CD4-positive, alpha-beta T cell treated with Interleukin-2 at 100 ng/mL for 4 hours (primary cell): ENCODE data around the gene BPIFB2.

Source experiments
- DNase-seq: peaks from one replicate; pipeline ENCODE4 v3.0.0-alpha.2; 2020; ENCODE audit warnings: low spot score

BPIFB2 gene

DNA sequence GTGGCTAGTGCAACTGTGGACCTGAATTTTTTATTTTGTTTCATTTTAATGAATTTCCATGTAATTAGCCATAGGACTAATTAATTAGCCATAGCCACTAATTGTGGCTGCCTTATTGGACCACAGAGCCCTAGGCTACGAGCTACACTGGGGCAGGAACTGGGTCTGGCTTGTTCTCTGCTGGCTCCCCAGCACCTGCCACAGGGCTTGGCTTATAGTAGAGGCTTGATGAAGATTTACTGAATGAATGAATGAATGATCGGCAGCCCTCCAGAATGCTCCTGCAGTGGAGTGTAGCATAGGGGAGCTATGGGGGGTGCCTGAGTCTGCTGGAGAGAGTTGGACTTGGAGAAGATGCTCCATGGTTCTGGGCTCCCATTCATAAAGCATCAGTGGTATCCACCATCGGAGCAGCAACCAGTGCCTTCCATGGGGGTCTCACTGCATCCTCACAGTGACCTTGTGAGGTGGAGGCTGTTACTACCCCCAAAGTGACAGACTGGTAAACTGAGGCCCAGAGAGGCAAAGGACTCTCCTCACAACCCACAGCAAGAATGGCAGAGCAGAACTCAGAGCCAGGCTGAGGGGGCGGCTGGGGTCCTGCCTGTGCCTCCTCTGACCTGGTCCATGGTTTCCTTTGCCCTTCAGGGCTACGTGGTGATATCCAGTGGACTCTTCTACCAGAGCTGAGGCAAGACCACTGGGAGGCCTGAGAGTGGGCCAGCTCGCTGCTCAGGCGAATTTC lies 15.4 kb downstream of the BPIFB2 start:
- no peak for DNase-seq

DNA sequence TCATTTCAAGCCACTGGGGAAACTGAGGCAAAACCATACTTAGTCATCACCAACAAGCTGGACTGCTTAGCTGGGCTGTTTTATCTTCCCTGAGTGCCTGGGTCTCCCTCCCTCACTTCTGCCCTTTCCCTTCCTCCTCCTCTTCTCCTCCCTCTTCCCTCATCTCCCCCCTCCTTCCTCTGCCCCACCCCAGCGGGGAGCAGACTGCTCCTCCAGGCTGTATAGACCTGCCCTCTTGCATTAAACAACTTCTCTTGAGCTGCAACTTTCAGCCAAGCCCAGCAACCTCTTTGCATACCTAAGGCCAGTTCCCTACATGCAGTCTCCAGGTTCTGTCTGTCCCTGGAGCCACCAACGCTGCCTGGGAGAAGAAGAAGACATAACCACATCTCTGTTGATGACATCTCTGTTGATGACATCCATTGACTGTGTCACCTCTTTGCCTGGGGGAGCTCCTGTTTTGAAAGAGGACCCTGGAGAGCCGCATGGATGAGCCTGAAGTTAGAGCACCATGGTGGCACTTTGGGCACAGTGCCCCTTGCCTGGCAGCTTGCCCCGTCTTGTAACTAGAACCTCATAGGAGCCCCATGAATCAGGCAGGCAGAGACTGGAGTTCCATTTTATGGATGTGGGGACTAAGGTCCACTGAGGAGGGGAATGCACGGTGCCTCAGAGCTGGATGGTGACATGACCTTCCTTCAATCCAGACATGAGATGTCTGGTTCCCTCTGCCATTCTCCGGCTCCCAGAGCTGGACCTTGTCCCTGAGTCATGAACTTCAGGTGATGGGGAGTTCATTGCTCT lies 16.1 kb downstream of the BPIFB2 start:
- DNase-seq = no peak

DNA sequence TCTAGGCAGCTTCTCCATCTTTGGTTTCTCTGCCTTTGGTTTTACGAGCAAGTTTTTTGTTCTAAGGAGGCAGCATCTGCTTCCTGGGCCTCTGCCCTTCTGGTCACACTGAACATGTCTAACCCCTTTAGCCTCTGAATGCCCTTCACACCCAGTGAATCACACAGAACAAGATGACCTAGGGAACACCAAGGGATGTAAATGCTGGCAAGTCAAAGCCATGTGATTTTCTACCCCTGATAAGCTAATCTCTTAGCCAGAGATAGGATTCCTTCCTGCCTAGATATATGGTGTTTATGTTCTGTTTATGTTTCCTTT lies 16.7 kb downstream of the BPIFB2 start:
- DNase-seq = no peak

DNA sequence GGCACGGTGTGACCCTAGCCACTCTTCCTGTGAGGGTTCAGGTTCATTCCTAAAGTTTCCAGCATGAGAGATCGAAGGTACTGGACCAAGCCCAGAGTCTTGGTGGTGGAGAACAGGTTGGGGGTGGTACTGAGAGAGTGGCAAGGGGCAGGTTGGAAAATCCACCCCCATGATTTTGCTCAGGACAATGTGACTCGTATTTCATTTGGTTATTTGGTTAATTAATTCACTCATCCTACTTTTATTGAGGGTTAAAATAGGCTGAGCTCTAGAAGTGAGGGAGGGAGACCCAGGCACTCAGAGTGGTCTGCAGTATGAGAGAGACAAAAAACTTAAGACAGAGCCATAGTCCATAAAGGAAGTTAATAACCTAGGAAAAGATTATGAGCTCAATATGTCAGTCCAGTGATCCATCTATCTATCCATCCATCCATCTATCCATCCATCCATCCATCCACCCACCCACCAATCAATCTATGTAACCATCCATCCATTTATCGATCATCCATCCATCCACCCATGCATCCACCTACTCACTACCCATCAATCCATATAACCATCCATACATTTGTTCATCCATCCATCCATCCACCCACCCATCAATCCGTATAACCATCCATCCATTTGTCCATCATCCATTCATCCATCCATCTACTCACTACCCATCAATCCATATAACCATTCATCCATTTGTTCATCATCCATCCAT lies 17.3 kb downstream of the BPIFB2 start:
- DNase-seq = no peak

DNA sequence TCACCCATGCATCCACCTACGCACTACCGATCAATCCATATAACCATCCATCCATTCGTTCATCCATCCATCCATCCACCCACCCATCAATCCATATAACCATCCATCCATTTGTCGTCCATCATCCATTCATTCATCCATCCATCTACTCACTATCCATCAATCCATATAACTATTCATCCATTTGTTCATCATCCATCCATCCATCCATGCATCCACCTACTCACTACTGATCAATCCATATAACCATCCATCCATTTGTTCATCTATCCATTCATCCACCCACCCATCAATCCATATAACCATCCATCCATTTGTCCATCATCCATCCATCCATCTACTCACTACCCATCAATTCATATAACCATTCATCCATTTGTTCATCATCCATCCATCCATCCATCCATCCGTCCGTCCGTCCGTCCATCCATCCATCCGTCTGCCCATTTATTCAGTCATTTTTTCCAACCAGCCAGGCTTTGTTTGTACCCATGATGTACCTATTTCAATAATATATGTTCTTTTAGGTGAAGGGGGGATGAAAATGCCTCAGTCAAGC lies 17.9 kb downstream of the BPIFB2 start:
- DNase-seq = no peak

DNA sequence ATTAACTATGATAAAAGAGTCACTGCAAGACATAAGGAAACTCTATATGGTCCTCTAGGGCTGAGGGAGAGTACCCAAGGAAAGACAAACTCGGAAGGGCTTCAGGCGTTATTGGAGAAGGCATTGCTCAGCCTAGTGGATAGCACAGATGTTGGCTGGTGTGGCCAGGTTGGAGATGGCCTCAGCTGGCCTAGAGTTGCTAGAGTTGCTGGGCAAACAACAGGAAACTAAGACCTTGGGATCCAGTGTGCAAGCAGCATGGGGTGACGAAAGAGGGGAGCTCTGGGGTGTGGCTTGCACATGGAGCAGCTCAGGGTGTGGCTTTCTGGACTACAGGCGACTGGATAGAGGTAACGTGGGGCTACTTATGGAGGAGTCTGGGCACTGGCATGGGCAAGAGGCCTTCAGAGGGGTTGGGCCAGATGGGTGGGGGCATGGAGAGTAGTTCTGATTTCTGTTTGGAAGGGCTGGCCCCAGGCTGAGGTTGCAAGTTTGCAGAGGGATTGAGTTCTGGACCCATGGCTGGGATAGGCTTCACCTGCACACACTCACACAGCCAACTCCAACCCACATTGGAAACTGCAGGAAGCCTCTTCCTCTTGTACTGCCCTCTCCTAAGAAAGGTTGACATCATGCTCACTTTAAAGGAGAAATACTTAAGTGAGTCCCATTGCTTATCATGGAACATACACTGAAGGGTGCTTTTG lies 18.7 kb downstream of the BPIFB2 start:
- no peak for DNase-seq

DNA sequence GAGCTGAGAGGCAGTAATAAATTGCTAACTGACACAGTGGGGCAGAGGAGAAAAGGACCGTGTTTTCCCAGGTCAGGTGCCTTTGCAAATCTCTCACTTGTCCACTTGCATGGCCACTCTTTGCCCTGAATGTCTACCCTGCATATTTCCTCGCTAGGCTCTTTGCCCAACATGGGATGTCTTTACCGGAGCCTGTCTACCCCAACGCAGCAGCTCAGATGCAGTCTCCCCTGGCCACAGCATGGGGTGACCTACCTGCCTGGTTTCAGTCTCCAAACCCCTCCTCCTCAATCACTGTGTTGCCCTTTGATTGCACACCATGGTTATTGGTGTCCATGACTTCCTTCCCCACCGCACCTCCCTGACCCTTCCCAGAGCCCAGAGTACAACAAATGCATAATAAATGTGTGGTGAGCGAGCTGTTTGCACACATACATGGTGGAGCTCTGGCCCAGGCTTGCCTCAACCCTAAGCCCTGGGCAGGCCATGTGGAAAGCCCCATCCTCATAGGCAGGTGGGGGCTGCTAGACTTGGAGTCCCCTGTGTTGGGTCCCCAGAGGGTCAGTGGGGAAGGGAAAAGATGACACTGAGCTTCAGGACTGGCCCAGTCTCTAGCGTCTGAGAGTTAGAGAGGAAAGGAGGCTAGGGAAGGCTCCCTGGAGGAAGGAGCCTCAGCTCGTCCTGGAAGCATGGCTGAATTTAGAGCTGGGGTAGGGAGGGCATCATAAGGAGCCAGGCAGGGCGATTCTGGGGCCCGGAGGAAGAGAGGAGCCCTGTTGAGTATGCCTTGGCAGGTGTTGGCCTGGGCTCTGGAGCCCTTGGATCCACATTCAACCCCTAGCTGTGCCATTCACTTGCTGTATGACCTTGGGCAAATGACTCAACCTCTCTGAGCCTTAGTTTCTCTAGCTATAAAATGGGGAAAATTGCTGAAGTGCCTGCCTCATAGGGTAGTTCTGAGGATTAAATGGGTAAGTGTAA lies 19.6 kb downstream of the BPIFB2 start:
- no peak for DNase-seq

DNA sequence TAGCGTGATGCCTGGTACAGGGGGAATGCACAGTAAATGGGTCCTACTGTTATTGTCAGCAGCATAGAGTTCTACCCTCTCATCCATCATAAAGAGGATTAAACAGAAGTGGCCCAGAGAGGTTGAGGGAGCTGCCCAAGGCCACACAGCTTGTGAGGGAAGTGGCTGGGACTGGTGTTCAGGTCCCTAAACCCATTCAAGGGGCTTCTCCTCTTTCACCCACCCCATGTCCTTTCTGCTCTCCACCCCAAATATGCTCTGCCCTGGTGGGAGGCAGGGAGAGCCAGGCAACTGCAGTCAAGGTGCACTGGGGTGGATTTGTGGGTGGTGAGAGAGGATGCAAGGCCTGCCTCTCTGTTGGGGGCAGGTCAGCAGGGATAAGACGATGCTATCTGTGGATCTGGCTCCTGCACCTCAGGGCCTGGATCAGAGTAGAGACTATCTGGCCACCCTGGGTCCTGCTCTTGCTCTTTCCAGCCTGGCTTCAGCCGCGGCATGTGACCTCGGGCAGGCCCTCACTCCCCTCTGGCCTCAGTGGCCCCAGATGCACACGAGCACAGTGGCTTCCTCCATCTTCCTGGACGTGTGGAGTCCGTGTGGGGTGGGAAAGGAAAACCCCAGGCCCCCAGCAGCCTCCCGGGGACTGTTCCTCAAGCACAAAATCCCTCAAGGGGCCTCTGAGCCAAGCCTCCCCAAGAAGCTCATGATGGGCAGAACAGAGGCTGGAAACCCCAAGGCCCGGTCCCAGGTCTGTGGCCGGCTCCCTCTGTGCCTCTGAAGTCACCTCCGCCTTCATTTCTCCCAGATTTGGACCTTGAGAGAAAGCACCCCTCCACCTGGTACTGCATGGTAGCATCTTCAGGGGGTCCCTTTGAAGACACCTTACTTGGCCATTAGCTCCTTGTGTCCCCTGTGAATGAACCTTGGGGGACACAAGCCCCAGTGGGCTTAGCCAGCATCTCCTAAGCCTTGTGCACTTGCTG lies 20.6 kb downstream of the BPIFB2 start:
- DNase-seq = no peak

DNA sequence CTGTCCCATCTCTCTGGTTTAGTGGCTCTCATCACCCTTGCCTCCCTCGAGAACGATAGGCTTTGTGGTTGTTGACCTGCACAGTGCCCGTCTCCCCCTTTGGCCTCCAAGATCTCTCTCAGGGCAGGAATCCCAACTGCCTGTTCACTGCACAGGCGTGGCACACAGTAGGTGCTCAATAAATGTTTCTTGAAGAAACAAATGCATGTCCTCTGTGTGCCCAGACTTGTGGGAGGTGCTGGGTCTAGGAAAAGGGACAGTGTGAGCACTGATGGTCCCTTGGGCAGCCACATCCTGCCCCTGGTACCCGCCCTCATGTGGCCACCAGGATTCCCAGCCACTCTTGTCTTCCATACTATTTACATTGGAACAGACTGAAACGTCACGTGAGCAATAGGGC lies 21.4 kb downstream of the BPIFB2 start:
- DNase-seq = no peak

DNA sequence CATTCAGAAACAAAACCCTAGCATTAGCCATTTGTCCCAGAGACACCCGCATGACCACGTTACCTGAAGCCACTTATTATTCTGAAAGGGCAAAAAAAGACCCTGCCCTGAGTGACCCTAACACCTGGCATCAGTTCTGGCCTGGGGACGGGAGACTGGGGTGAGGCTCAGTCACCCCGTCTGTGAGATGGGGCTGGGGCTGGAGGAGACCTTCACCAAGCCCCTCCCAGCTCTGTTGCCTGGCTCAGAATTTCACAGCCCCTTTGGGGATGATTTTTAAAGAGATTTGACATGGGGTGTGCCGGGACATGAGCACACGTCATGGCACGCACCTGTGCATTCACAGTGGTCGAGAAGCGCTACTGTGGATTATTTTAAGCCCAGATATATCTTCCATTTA lies 22.6 kb downstream of the BPIFB2 start:
- no peak for DNase-seq

DNA sequence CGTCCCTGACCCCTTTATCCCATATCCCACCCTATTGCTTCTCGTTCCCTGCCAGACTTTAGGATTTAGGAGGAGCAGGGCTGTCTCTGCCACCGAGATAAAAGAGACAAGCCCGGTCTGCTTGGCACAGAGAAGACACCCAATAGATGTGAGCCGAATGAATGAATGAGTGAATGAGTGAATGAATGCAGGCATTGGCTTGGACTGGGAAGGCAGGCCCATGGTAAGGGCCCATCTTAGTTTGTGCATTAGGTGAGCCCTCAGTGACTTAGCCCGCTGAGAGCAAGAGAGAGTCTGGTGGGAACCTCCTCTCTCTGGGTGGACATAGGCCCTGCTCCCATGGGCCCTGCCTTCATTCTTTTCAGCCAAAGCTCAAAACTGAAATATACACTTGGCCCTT lies 23.1 kb downstream of the BPIFB2 start:
- DNase-seq = no peak

DNA sequence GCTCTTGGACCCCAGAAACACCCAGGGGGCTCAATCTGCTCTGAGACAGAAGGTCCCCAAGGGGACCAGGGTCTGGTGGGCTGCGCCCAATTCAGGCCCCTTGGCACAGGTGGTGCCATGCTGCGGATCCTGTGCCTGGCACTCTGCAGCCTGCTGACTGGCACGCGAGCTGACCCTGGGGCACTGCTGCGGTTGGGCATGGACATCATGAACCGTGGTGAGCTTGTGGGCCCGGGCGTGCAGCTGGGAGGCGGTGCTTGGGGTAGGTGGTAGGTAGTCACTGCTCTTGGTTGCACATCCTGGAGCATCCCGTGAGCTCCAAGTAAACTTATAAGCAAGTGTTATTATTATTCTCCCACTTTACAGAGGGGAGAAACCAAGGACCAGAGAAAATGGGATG lies 24.0 kb downstream of the BPIFB2 start, which contains the start of gene BPIFB6:
Gene BPIFB6 (plus strand): TSS at position 118 of the 400 bp plus-strand sequence. CDS start 0 bp downstream, at position 118.
- DNase-seq = no peak

DNA sequence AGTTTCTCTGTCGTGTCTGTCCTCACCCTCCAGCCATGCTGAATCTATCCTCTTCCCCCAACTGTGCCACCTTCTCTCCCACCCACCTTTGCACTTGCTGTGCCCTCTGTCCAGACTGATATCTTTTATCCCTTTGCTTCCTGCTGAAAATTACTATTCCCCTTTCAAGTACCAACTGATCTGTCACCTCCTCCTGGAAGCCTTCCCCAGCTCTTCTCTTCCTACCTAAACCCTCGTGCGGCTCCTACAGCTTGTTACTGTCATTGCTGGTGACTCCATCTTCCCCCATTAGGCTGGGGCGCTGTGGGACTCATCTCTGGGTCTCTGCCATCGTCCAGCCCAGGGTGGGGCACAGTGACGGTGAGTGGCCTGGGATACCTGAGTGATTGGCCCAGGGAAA lies 25.1 kb downstream of the BPIFB2 start:
- no peak for DNase-seq

DNA sequence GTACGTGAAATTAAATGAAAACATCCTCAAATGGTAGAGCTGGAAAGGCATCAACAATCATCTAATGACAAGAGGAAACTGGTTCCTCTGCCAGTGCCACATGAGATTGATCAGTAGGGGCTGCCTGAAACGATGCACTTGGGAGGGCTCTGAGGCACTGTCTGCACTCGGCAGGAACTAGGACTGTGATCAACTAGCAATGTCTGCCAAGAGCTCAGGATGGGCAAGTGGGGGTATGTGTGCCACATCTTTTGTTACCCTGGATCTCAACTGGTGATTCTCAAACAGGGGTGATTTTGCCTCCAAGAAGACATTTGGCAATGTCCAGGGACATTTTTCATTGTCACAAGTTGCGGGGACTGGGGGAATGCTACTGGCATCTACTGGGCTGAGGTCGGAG lies 25.9 kb downstream of the BPIFB2 start:
- no peak for DNase-seq

DNA sequence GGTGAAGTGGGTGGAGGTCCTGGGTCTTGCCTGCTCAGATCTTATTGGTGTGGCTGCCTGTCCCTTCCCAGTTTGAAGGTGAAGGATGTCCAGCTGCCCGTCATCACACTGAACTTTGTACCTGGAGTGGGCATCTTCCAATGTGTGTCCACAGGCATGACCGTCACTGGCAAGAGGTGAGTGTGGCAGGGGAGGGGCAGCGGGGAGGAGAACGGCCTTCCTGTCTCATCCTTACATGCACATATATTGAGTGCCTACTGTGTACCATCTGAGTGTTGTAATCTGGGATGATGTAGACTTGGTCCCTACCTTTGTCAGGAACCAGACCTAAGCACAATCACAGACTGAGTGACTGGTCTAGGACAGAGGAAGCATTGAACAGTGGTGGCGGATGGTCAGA lies 26.6 kb downstream of the BPIFB2 start:
- DNase-seq = no peak

DNA sequence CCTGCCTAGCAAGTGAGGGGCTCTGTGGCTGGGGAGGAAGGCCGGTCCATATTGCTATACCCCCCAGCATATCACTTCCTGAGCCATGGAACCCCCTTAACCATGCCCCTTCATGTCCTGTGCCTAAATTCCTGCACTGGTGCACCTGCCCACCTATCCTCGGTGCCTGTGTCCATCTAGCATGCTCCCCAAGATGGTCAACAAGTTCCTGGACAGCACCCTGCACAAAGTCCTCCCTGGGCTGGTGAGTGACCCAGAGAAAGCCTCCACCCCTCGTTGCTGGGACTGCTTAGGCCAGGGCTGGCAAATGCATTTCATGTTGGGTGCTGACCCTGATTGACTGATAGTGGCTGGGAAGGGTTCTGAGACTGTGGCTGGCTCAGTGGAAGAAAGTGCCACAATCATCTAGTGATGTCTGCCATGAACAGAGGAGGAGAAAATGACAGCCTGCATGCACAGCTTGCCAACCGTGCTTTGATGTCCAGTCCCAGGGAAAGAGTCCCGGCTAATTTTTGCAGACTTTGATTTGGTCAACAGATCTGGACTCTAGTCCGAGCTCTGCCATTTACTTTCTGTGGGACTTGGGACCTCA lies 27.5 kb downstream of the BPIFB2 start:
- no peak for DNase-seq

DNA sequence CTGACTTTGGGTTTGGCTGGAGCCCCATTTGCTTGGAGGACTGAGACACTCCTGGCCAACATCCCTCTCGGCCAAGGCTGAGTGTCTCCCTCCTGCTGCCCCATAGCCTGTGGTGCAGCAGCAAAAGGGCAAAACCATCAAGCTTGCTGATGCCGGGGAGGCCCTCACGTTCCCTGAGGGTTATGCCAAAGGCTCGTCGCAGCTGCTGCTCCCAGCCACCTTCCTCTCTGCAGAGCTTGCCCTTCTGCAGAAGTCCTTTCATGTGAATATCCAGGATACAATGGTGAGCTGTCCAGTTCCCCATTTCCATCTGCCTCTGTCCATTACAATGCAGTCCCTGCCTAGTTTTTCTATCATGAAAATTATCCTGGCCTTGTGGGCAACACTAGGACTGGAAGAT lies 30.0 kb downstream of the BPIFB2 start:
- DNase-seq = no peak

DNA sequence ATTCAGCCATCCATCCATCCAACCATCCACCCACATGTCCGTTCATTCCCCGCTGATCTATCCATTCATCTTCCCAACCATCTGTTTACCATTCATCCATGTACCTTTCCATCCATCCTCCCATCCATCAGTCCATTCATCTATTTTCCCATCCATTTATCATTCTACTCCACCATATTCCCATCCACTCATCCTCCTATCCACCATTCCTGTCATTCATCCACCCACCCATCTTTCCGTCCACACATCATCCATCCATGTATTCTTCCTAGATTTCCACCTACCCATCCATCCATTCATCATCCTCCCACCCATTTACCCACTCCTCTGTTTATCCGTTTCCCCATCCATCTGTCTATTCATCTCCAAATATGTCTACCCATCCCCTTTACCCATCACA lies 30.7 kb downstream of the BPIFB2 start:
- DNase-seq = no peak

DNA sequence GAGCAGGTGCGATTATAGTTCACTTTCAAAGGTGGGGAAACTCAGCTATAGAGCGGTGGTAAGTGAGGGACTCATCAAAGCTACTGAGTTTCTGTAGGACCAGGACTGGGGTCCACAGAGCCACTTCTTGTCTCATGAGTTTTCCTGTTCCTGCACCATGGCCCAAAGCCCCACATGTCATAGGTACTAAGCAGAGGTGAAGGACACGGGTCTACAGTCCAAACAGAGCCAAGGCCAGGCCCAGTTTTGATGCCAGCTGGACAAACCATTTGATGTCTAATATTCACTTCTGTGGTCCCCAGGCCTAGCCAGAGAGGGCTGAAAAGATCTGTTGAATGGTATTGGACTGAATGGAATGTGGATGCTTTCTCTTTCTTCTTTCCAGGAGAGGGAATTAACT lies 34.9 kb downstream of the BPIFB2 start:
- no peak for DNase-seq
